ENCODE results near the gene ZMIZ1. TPM values are rescaled to one million over a fixed set of nuclear protein-coding genes. Genes with fewer than 3 reads are reported as not detected.

ZMIZ1 gene
- total and polyA plus RNA-seq, 12 donors, result 6.6 to 113 (median 55.1) TPM

- Histone ChIP-seq H3K4me1 (replicated peaks in 1 of 2) (peaks cover 8 to 25% of the 10 kb centered on the region in 2 donors), H3K36me3 (replicated peaks in 1 of 2) (peaks cover 0 to 92% of the 10 kb centered on the region in 2 donors), H3K9me3 (replicated peaks in 1 of 3) (no peaks in the 10 kb centered on the region), H3K27me3 (no peaks in the 10 kb centered on the region), H3K4me3 (no peak overlapping the region), H3K27ac (peak overlapping the region in 3 of 5 donors; percentile 34 to 81 (median 50))
- intact Hi-C loops (cut with DNase I), result no loop called here
- peak in 5 of 7 donors; percentile 63 to 71 (median 69) for DNase-seq
- no peak for TF ChIP-seq POLR2A (IDR thresholded peaks at IDR 0.05)
- WGBS, 4 donors, result 46 to 59% (median 52%) methylated on average over 3 to 5 of the region's 5 CpGs
Measured at GRCh38 chr10:79295563-79295962, 226.8 kb downstream of the ZMIZ1 start.

GRCh38 chr10:79296431-79296830 is 227.7 kb downstream of the ZMIZ1 start:
- Histone ChIP-seq H3K4me3 (no peak overlapping the region), H3K27ac (peak overlapping the region in 1 of 5 donors; percentile 81), H3K9me3 (replicated peaks in 1 of 3) (no peaks in the 10 kb centered on the region), H3K4me1 (replicated peaks in 1 of 2) (peaks cover 8 to 25% of the 10 kb centered on the region in 2 donors), H3K36me3 (replicated peaks in 1 of 2) (peaks cover 0 to 93% of the 10 kb centered on the region in 2 donors), H3K27me3 (no peaks in the 10 kb centered on the region)
- intact Hi-C loops (cut with DNase I), result no loop called here
- TF ChIP-seq POLR2A (IDR thresholded peaks at IDR 0.05), result no peak
- no peak for TF ChIP-seq CTCF (IDR thresholded peaks at IDR 0.05)
- no peak for DNase-seq
- 79 to 88% (median 83%) methylated on average over 10 to 14 of the region's 14 CpGs for WGBS, 4 donors

- WGBS, 4 donors, result 26 to 61% (median 55%) methylated on average over 9 to 27 of the region's 27 CpGs
- H3K27ac ChIP-seq, result peak overlapping the region; percentile 53 to 91 (median 85)
- peak; percentile 78 to 97 (median 95) for DNase-seq
- peaks cover 0 to 97% of the 10 kb centered on the region in 2 donors for H3K36me3 ChIP-seq (replicated peaks in 1 of 2)
- no peak overlapping the region for H3K4me3 ChIP-seq
- peaks cover 8 to 25% of the 10 kb centered on the region in 2 donors for H3K4me1 ChIP-seq (replicated peaks in 1 of 2)
- H3K9me3 ChIP-seq (replicated peaks in 1 of 3), result no peaks in the 10 kb centered on the region
- TF ChIP-seq POLR2A (IDR thresholded peaks at IDR 0.05) (peak in 1 of 2 donors; percentile 63), CTCF (IDR thresholded peaks at IDR 0.05) (no peak)
- intact Hi-C loops (cut with DNase I), result no loop called here
- H3K27me3 ChIP-seq, result no peaks in the 10 kb centered on the region
Measured at GRCh38 chr10:79298403-79299244, 229.9 kb downstream of the ZMIZ1 start.

GRCh38 chr10:79299397-79300241 is 230.9 kb downstream of the ZMIZ1 start:
- Histone ChIP-seq H3K4me3 (no peak overlapping the region), H3K4me1 (replicated peaks in 1 of 2) (peaks cover 8 to 25% of the 10 kb centered on the region in 2 donors), H3K27ac (peak overlapping the region; percentile 53 to 91 (median 85)), H3K9me3 (replicated peaks in 1 of 3) (no peaks in the 10 kb centered on the region), H3K36me3 (replicated peaks in 1 of 2) (peaks cover 0 to 97% of the 10 kb centered on the region in 2 donors), H3K27me3 (no peaks in the 10 kb centered on the region)
- DNase-seq, result peak in 6 of 7 donors; percentile 83 to 91 (median 89)
- WGBS, 4 donors, result 48 to 59% (median 53%) methylated on average over 9 to 13 of the region's 13 CpGs
- TF ChIP-seq POLR2A (IDR thresholded peaks at IDR 0.05) (no peak), CTCF (IDR thresholded peaks at IDR 0.05) (peak in 1 of 6 experiments; percentile 3)
- intact Hi-C loops (cut with DNase I), result no loop called here

All from adrenal gland (tissue), 12 donors.